GM12892 (cell line): ENCODE data around the gene CDK2AP2.

Experiments used
- POLR2A ChIP-seq: IDR thresholded peaks from 2 replicates; pipeline ENCODE4 v1.6.1; 2011; ENCODE audit warnings: low read depth, low read length, control low read depth
- POLR2AphosphoS5 ChIP-seq: IDR thresholded peaks from 2 replicates; pipeline ENCODE4 v1.6.1; 2011; ENCODE audit warnings: low read depth, low read length, control low read depth

GRCh38 chr11:67494371-67495233, 13.4 kb downstream of the CDK2AP2 start:
- no peak for TF ChIP-seq POLR2A
- TF ChIP-seq POLR2AphosphoS5, result no peak
